Choroid plexus epithelial cell (primary cell): ENCODE measurements around the gene C1QTNF2.
A peak's percentile ranks its signal among the peaks of the same experiment; 100 is the strongest.

ENCODE experiments used
- DNase-seq: peaks from one replicate; pipeline ENCODE4 v3.0.0-alpha.2; 2010; ENCODE audit warnings: low read depth
- H3K4me3 ChIP-seq: 2 replicates; pipeline ENCODE4 v1.5.1; 2011; ENCODE audit warnings: low read depth, mild to moderate bottlenecking, control low read depth, low read length, moderate library complexity
- CTCF ChIP-seq: conservative IDR thresholded peaks from 2 replicates; pipeline ENCODE4 v1.5.1; 2011; ENCODE audit warnings: low read depth, mild to moderate bottlenecking, control low read depth, inconsistent platforms, low read length, moderate library complexity

C1QTNF2 gene

GRCh38 chr5:160398806-160399205 is 28.4 kb upstream of the C1QTNF2 start:
- peak; percentile 37 for DNase-seq
- H3K4me3 ChIP-seq = peak overlapping the region; percentile 81
- TF ChIP-seq CTCF = no peak

GRCh38 chr5:160397492-160397891 is 27.1 kb upstream of the C1QTNF2 start:
- no peak for TF ChIP-seq CTCF
- no peak overlapping the region for H3K4me3 ChIP-seq
- no peak for DNase-seq

- TF ChIP-seq CTCF = no peak
- DNase-seq = no peak
- no peak overlapping the region for H3K4me3 ChIP-seq
Observed at GRCh38 chr5:160395111-160395510, 24.7 kb upstream of the C1QTNF2 start.

GRCh38 chr5:160390787-160391696 is 20.6 kb upstream of the C1QTNF2 start:
- DNase-seq = peak; percentile 51
- peak; percentile 54 for TF ChIP-seq CTCF
- no peak overlapping the region for H3K4me3 ChIP-seq

GRCh38 chr5:160387445-160387844 is 17.0 kb upstream of the C1QTNF2 start:
- H3K4me3 ChIP-seq = no peak overlapping the region
- no peak for TF ChIP-seq CTCF

GRCh38 chr5:160385496-160385895 is 15.1 kb upstream of the C1QTNF2 start:
- H3K4me3 ChIP-seq = no peak overlapping the region
- DNase-seq = no peak
- no peak for TF ChIP-seq CTCF

More at GRCh38 chr5:160387445-160387844, 17.0 kb upstream of the C1QTNF2 start:
- DNase-seq = no peak

GRCh38 chr5:160384681-160385080 is 14.3 kb upstream of the C1QTNF2 start:
- TF ChIP-seq CTCF = no peak
- H3K4me3 ChIP-seq = no peak overlapping the region
- DNase-seq = no peak
